SH-SY5Y (cell line): Measurements from ENCODE around the gene CAMTA1.

Source experiments
- GATA2 ChIP-seq: IDR thresholded peaks from 2 replicates; pipeline ENCODE4 v1.6.1; 2011; ENCODE audit warnings: mild to moderate bottlenecking, low read depth, low read length
- GATA3 ChIP-seq: IDR thresholded peaks from 2 replicates; pipeline ENCODE4 v1.6.1; 2011; ENCODE audit warnings: low read depth, mild to moderate bottlenecking, low read length, moderate library complexity

GRCh38 chr1:6738987-6739676, 46.1 kb upstream of the CAMTA1 start:
- TF ChIP-seq GATA3 (no peak), GATA2 (no peak)
